DLD1 (cell line): ENCODE data around the gene BAIAP2.

Experiments
- in situ Hi-C: cut with HindIII; loops from 2 replicates; pipeline ENCODE4 v1.10.0; 2017; ENCODE audit warnings: low sequenced_read_pairs

The BAIAP2 gene

GRCh38 chr17:81036197-81036941, 1.4 kb downstream of the BAIAP2 start:
- in situ Hi-C loops: loop anchor here (5.0 kb wide), 1 partner anchor 86 kb away; no protein-coding TSS in a partner anchor

GRCh38 chr17:81037026-81037797, 2.3 kb downstream of the BAIAP2 start:
- in situ Hi-C loops: loop anchor here (5.0 kb wide), 1 partner anchor 85 kb away; no protein-coding TSS in a partner anchor

- in situ Hi-C loops: loop anchor here (5.0 kb wide), 1 partner anchor 84 kb away; no protein-coding TSS in a partner anchor
These were observed 3.1 kb downstream of the BAIAP2 start for GRCh38 chr17:81037798-81038733.

GRCh38 chr17:81039096-81039495, 4.1 kb downstream of the BAIAP2 start:
- in situ Hi-C loops: loop anchor here (5.0 kb wide), 1 partner anchor 83 kb away; no protein-coding TSS in a partner anchor

- in situ Hi-C loops: loop anchor here (5.0 kb wide), 1 partner anchor 82 kb away; no protein-coding TSS in a partner anchor
These were observed 5.2 kb downstream of the BAIAP2 start for GRCh38 chr17:81039854-81040758.

- in situ Hi-C loops: no loop called here
These were observed 5.9 kb downstream of the BAIAP2 start for GRCh38 chr17:81040791-81041337.

GRCh38 chr17:81042606-81043005, 7.7 kb downstream of the BAIAP2 start:
- in situ Hi-C loops: no loop called here

- in situ Hi-C loops: no loop called here
These were observed 8.4 kb downstream of the BAIAP2 start for GRCh38 chr17:81043319-81043724.

GRCh38 chr17:81043725-81044427, 8.9 kb downstream of the BAIAP2 start:
- in situ Hi-C loops: no loop called here

GRCh38 chr17:81044428-81044763, 9.4 kb downstream of the BAIAP2 start:
- in situ Hi-C loops: no loop called here

GRCh38 chr17:81044764-81045589, 10.0 kb downstream of the BAIAP2 start:
- in situ Hi-C loops: no loop called here

- in situ Hi-C loops: no loop called here
These were observed 10.7 kb downstream of the BAIAP2 start for GRCh38 chr17:81045590-81046095.

GRCh38 chr17:81046132-81046769, 11.3 kb downstream of the BAIAP2 start:
- in situ Hi-C loops: no loop called here

GRCh38 chr17:81046770-81047359, 11.9 kb downstream of the BAIAP2 start:
- in situ Hi-C loops: no loop called here

GRCh38 chr17:81048827-81049371, 13.9 kb downstream of the BAIAP2 start:
- in situ Hi-C loops: no loop called here

GRCh38 chr17:81049372-81049911, 14.5 kb downstream of the BAIAP2 start:
- in situ Hi-C loops: no loop called here
